AG20443 (cell line): ENCODE data around the gene KCNB1.

ENCODE experiments used
- DNase-seq: peaks from one replicate; pipeline ENCODE4 v3.0.0; 2012; ENCODE audit warnings: low spot score, mixed read lengths

KCNB1 gene

GRCh38 chr20:49351775-49352174 lies 130.7 kb downstream of the KCNB1 start:
- DNase-seq = no peak

- peak; percentile 77 for DNase-seq
Measured at GRCh38 chr20:49349694-49350252, 132.7 kb downstream of the KCNB1 start.

GRCh38 chr20:49349078-49349477 lies 133.4 kb downstream of the KCNB1 start:
- no peak for DNase-seq

GRCh38 chr20:49348563-49348962 lies 133.9 kb downstream of the KCNB1 start:
- DNase-seq = no peak

- no peak for DNase-seq
Measured at GRCh38 chr20:49347156-49347555, 135.3 kb downstream of the KCNB1 start.

- DNase-seq = no peak
Measured at GRCh38 chr20:49346682-49347081, 135.8 kb downstream of the KCNB1 start.

GRCh38 chr20:49345524-49345923 lies 136.9 kb downstream of the KCNB1 start:
- peak; percentile 92 for DNase-seq

GRCh38 chr20:49344975-49345374 lies 137.5 kb downstream of the KCNB1 start:
- DNase-seq = peak; percentile 95

- DNase-seq = no peak
Measured at GRCh38 chr20:49344140-49344539, 138.3 kb downstream of the KCNB1 start.

- no peak for DNase-seq
Measured at GRCh38 chr20:49343246-49343645, 139.2 kb downstream of the KCNB1 start.

GRCh38 chr20:49340161-49340966 lies 142.1 kb downstream of the KCNB1 start:
- peak; percentile 68 for DNase-seq

GRCh38 chr20:49339123-49339522 lies 143.3 kb downstream of the KCNB1 start:
- no peak for DNase-seq

- DNase-seq = no peak
Measured at GRCh38 chr20:49338061-49338460, 144.4 kb downstream of the KCNB1 start.

- DNase-seq = no peak
Measured at GRCh38 chr20:49337357-49337756, 145.1 kb downstream of the KCNB1 start.

- DNase-seq = no peak
Measured at GRCh38 chr20:49336786-49337185, 145.7 kb downstream of the KCNB1 start.

- DNase-seq = no peak
Measured at GRCh38 chr20:49335476-49335875, 147.0 kb downstream of the KCNB1 start.

- no peak for DNase-seq
Measured at GRCh38 chr20:49330701-49331615, 151.5 kb downstream of the KCNB1 start.

- no peak for DNase-seq
Measured at GRCh38 chr20:49328790-49329189, 153.7 kb downstream of the KCNB1 start.

- peak; percentile 82 for DNase-seq
Measured at GRCh38 chr20:49326026-49326425, 156.4 kb downstream of the KCNB1 start.

- DNase-seq = no peak
Measured at GRCh38 chr20:49324306-49324705, 158.2 kb downstream of the KCNB1 start.

- peak; percentile 78 for DNase-seq
Measured at GRCh38 chr20:49323622-49324238, 158.7 kb downstream of the KCNB1 start.

- peak; percentile 69 for DNase-seq
Measured at GRCh38 chr20:49320460-49320859, 162.0 kb downstream of the KCNB1 start.
